Measurements from ENCODE around the gene DPYD. TPM values are rescaled to one million over a fixed set of nuclear protein-coding genes. Genes with fewer than 3 reads are reported as not detected.

The DPYD gene
- total RNA-seq, 1 experiment from 2014 or later, result 0.46 TPM

- TF ChIP-seq, protein P1, sequence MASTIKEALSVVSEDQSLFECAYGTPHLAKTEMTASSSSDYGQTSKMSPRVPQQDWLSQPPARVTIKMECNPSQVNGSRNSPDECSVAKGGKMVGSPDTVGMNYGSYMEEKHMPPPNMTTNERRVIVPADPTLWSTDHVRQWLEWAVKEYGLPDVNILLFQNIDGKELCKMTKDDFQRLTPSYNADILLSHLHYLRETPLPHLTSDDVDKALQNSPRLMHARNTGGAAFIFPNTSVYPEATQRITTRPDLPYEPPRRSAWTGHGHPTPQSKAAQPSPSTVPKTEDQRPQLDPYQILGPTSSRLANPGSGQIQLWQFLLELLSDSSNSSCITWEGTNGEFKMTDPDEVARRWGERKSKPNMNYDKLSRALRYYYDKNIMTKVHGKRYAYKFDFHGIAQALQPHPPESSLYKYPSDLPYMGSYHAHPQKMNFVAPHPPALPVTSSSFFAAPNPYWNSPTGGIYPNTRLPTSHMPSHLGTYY (CRISPR knock-in tag; IDR thresholded peaks at IDR 0.05), result no peak
- TF ChIP-seq SMAD3 (CRISPR knock-in tag; IDR thresholded peaks at IDR 0.05; ENCODE audit: borderline replicate concordance), result no peak
- TF ChIP-seq, protein P2, sequence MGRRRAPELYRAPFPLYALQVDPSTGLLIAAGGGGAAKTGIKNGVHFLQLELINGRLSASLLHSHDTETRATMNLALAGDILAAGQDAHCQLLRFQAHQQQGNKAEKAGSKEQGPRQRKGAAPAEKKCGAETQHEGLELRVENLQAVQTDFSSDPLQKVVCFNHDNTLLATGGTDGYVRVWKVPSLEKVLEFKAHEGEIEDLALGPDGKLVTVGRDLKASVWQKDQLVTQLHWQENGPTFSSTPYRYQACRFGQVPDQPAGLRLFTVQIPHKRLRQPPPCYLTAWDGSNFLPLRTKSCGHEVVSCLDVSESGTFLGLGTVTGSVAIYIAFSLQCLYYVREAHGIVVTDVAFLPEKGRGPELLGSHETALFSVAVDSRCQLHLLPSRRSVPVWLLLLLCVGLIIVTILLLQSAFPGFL (CRISPR knock-in tag; IDR thresholded peaks at IDR 0.05; ENCODE audit: borderline replicate concordance), result no peak
- no peak for TF ChIP-seq ELF4 (CRISPR knock-in tag; IDR thresholded peaks at IDR 0.05; ENCODE audit: low read depth)
- TF ChIP-seq E2F1 (CRISPR knock-in tag; IDR thresholded peaks at IDR 0.05), result no peak
Measured at GRCh38 chr1:97482022-97482421, 438.8 kb downstream of the DPYD start (continued).

DNA sequence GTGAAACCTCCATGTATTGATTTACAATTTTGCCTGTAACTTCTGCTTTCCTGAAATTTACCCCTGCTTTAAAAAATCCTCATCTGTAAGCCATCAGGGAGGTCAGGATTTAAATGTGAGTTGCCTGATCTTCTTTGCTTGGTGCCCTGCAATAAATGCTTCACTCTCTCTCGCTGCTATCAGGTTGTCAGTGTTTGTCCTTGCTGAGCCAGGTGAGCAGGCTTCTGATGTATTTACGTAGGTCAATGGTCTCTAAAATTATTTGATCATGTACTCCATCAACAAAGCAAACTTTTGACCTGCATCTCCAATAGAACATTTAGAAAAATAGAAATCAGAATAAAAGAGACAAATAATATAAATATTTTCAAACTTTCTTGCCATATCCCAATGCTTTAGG is 453.4 kb downstream of the DPYD start:
- H3K4me3 Mint-ChIP-seq, result no peak overlapping the region
- H3K27me3 Mint-ChIP-seq (ENCODE audit: low read depth), result no peaks in the 10 kb centered on the region
- H3K9me3 Mint-ChIP-seq, result peaks cover 25% of the 10 kb centered on the region
- ATAC-seq (no peak), DNase-seq (ENCODE audit: low spot score) (no peak)
- peaks cover 4% of the 10 kb centered on the region; the same call in 1 of the 2 replicates for H3K4me1 Mint-ChIP-seq
- peaks cover 25% of the 10 kb centered on the region for H3K36me3 Mint-ChIP-seq
- ChIA-PET POLR2A (no interaction called here), CTCF (no interaction called here)
- H3K27ac Mint-ChIP-seq, result no peak overlapping the region
- TF ChIP-seq, protein P3, sequence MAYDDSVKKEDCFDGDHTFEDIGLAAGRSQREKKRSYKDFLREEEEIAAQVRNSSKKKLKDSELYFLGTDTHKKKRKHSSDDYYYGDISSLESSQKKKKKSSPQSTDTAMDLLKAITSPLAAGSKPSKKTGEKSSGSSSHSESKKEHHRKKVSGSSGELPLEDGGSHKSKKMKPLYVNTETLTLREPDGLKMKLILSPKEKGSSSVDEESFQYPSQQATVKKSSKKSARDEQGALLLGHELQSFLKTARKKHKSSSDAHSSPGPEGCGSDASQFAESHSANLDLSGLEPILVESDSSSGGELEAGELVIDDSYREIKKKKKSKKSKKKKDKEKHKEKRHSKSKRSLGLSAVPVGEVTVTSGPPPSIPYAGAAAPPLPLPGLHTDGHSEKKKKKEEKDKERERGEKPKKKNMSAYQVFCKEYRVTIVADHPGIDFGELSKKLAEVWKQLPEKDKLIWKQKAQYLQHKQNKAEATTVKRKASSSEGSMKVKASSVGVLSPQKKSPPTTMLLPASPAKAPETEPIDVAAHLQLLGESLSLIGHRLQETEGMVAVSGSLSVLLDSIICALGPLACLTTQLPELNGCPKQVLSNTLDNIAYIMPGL (CRISPR knock-in tag; IDR thresholded peaks at IDR 0.05), result no peak
- TF ChIP-seq, protein P4, sequence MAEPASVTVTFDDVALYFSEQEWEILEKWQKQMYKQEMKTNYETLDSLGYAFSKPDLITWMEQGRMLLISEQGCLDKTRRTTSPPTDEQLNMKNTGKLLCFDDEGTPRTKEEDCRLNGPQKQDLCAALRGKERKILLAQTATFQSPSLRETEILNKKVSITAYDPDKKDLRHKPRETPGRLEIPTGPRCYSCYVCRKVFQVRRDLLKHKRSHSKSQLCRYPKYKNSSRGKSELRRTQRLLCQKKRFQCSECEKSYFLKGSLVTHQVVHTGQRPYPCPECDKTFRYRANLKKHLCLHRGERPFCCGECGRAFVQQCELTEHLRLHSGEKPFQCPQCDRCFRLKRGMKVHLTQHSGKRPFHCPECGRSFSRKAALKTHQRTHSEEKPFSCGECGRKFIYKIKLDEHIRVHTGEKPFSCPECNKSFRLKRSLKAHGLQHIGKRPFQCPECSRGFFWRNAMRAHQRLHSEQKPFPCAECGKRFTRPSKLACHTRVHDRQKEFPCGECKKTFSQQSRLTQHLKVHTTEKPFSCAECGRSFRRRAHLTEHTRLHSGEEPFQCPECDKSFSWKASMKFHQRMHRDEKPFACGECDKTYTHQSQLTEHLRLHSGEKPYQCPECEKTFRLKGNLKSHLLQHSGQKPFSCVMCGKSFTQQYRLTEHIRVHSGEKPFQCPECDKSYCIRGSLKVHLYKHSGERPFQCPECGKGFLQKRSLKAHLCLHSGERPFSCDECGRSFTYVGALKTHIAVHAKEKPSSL (CRISPR knock-in tag; conservative IDR thresholded peaks at IDR 0.05), result no peak
- TF ChIP-seq ZNF138 (CRISPR knock-in tag; conservative IDR thresholded peaks at IDR 0.05) (no peak), NFYB (CRISPR knock-in tag; conservative IDR thresholded peaks at IDR 0.05; ENCODE audit: low read depth) (no peak), ZNF219 (CRISPR knock-in tag; IDR thresholded peaks at IDR 0.05; ENCODE audit: borderline replicate concordance) (no peak), MXD4 (CRISPR knock-in tag; IDR thresholded peaks at IDR 0.05; ENCODE audit: borderline replicate concordance) (no peak), ZNF317 (CRISPR knock-in tag; IDR thresholded peaks at IDR 0.05; ENCODE audit: borderline replicate concordance, low read depth) (no peak), RELA (CRISPR knock-in tag; IDR thresholded peaks at IDR 0.05; ENCODE audit: borderline replicate concordance) (no peak), TEAD1 (CRISPR knock-in tag; IDR thresholded peaks at IDR 0.05) (no peak), CREB1 (CRISPR knock-in tag; IDR thresholded peaks at IDR 0.05) (no peak), ZNF263 (CRISPR knock-in tag; IDR thresholded peaks at IDR 0.05; ENCODE audit: low read depth) (no peak), RORB (CRISPR knock-in tag; IDR thresholded peaks at IDR 0.05) (no peak), MYBL2 (CRISPR knock-in tag; IDR thresholded peaks at IDR 0.05) (no peak), FOXP1 (CRISPR knock-in tag; IDR thresholded peaks at IDR 0.05; ENCODE audit: borderline replicate concordance) (no peak), TEAD4 (CRISPR knock-in tag; IDR thresholded peaks at IDR 0.05) (no peak), EMX1 (CRISPR knock-in tag; IDR thresholded peaks at IDR 0.05) (no peak), ZNF512 (CRISPR knock-in tag; IDR thresholded peaks at IDR 0.05; ENCODE audit: borderline replicate concordance) (no peak), ZBTB21 (CRISPR knock-in tag; IDR thresholded peaks at IDR 0.05; ENCODE audit: borderline replicate concordance) (no peak)
- TF ChIP-seq, protein P5, sequence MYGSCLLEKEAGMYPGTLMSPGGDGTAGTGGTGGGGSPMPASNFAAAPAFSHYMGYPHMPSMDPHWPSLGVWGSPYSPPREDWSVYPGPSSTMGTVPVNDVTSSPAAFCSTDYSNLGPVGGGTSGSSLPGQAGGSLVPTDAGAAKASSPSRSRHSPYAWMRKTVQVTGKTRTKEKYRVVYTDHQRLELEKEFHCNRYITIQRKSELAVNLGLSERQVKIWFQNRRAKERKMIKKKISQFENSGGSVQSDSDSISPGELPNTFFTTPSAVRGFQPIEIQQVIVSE (CRISPR knock-in tag; IDR thresholded peaks at IDR 0.05; ENCODE audit: borderline replicate concordance), result no peak
- TF ChIP-seq, protein P2 (CRISPR knock-in tag; IDR thresholded peaks at IDR 0.05; ENCODE audit: borderline replicate concordance), result no peak

Measured in WTC11 (cell line).